Tibial artery (tissue), 4 donors: ENCODE data around the gene DCT.

ENCODE experiments used
- DNase-seq, 2 donors: peaks; one replicate each; pipeline ENCODE4 v3.0.0-alpha.2; 2019
- H3K27ac ChIP-seq, 2 donors: fragments of 200-600 bp; sonication (generic) in 1 of 2; 1 replicate in 1 of 2; 2 replicates in 1 of 2; pipeline ENCODE4 v1.5.1; 2018 to 2019; ENCODE audit warnings: mild to moderate bottlenecking in 1 of 2
- H3K27me3 ChIP-seq, 2 donors: fragments of 200-600 bp; sonication (generic) in 1 of 2; one replicate each; pipeline versions ENCODE4 v1.5.1 to v1.6.0; 2016 to 2019
- H3K36me3 ChIP-seq, 3 donors: fragments of 200-600 bp; sonication (generic) in 2 of 3; one replicate each; pipeline ENCODE4 v1.5.1; 2016 to 2019; ENCODE audit warnings: mild to moderate bottlenecking in 2 of 3
- H3K4me1 ChIP-seq, 4 donors: fragments of 200-600 bp; sonication (generic) in 2 of 4; 1 replicate in 3 of 4; 2 replicates in 1 of 4; pipeline ENCODE4 v1.5.1; 2016 to 2019
- H3K4me3 ChIP-seq, 2 donors: fragments of 200-600 bp; sonication (generic) in 1 of 2; 1 replicate in 1 of 2; 2 replicates in 1 of 2; pipeline ENCODE4 v1.5.1; 2018 to 2019; ENCODE audit warnings: mild to moderate bottlenecking in 2 of 2
- H3K9me3 ChIP-seq, 3 donors: fragments of 200-600 bp; sonication (generic) in 1 of 3; one replicate each; pipeline ENCODE4 v1.5.1; 2016 to 2019
- CTCF ChIP-seq, 2 experiments: fragments of 200-600 bp in 1 of 2; fragments of 450-650 bp in 1 of 2; IDR thresholded peaks; one replicate each; pipeline ENCODE4 v1.5.1; 2017 to 2019; ENCODE audit warnings: antibody characterized with exemption in 2 of 2, mild to moderate bottlenecking in 1 of 2, moderate library complexity in 1 of 2
- intact Hi-C: fragments of 100-400 bp; cut with DNase I; formaldehyde crosslinking; loops from one replicate; pipeline ENCODE4 v1.15.0; 2023; ENCODE audit warnings: low total_unique reads

The DCT gene

GRCh38 chr13:94495806-94496205 lies 16.3 kb upstream of the DCT start:
- Histone ChIP-seq H3K27me3 (no peaks in the 10 kb centered on the region), H3K4me1 (no peaks in the 10 kb centered on the region), H3K9me3 (peaks cover 0 to 10% (median 0%) of the 10 kb centered on the region in 3 donors), H3K27ac (no peak overlapping the region), H3K36me3 (no peaks in the 10 kb centered on the region), H3K4me3 (no peak overlapping the region)
- intact Hi-C loops: no loop called here
- TF ChIP-seq CTCF (IDR thresholded peaks at IDR 0.05): no peak
- DNase-seq: no peak

GRCh38 chr13:94494026-94494425 lies 14.5 kb upstream of the DCT start:
- no peaks in the 10 kb centered on the region for H3K4me1 ChIP-seq
- no peak for TF ChIP-seq CTCF (IDR thresholded peaks at IDR 0.05)
- no peak overlapping the region for H3K27ac ChIP-seq
- no peak for DNase-seq
- no peak overlapping the region for H3K4me3 ChIP-seq
- no peaks in the 10 kb centered on the region for H3K36me3 ChIP-seq
- no peaks in the 10 kb centered on the region for H3K27me3 ChIP-seq
- intact Hi-C loops: no loop called here
- H3K9me3 ChIP-seq: peaks cover 0 to 10% (median 0%) of the 10 kb centered on the region in 3 donors

GRCh38 chr13:94487043-94487442 lies 7.6 kb upstream of the DCT start:
- no peak for DNase-seq
- intact Hi-C loops: no loop called here
- H3K9me3 ChIP-seq: no peaks in the 10 kb centered on the region
- no peak for TF ChIP-seq CTCF (IDR thresholded peaks at IDR 0.05)
- no peak overlapping the region for H3K4me3 ChIP-seq
- no peak overlapping the region for H3K27ac ChIP-seq
- no peaks in the 10 kb centered on the region for H3K27me3 ChIP-seq
- no peaks in the 10 kb centered on the region for H3K36me3 ChIP-seq
- no peaks in the 10 kb centered on the region for H3K4me1 ChIP-seq

GRCh38 chr13:94483970-94484369 lies 4.5 kb upstream of the DCT start:
- Histone ChIP-seq H3K9me3 (no peaks in the 10 kb centered on the region), H3K27me3 (no peaks in the 10 kb centered on the region), H3K4me3 (no peak overlapping the region), H3K27ac (no peak overlapping the region), H3K4me1 (no peaks in the 10 kb centered on the region), H3K36me3 (no peaks in the 10 kb centered on the region)
- DNase-seq: no peak
- intact Hi-C loops: no loop called here
- TF ChIP-seq CTCF (IDR thresholded peaks at IDR 0.05): no peak

- Histone ChIP-seq H3K4me1 (no peaks in the 10 kb centered on the region), H3K4me3 (no peak overlapping the region), H3K27ac (no peak overlapping the region), H3K36me3 (no peaks in the 10 kb centered on the region), H3K27me3 (no peaks in the 10 kb centered on the region), H3K9me3 (no peaks in the 10 kb centered on the region)
- no peak for TF ChIP-seq CTCF (IDR thresholded peaks at IDR 0.05)
- intact Hi-C loops: no loop called here
- peak in 1 of 2 donors; percentile 25 for DNase-seq
These were observed 2.5 kb upstream of the DCT start for GRCh38 chr13:94481941-94482340.

GRCh38 chr13:94480672-94481145 lies 1.2 kb upstream of the DCT start:
- Histone ChIP-seq H3K36me3 (no peaks in the 10 kb centered on the region), H3K4me3 (no peak overlapping the region), H3K9me3 (no peaks in the 10 kb centered on the region), H3K27ac (no peak overlapping the region), H3K4me1 (no peaks in the 10 kb centered on the region), H3K27me3 (no peaks in the 10 kb centered on the region)
- no peak for DNase-seq
- no peak for TF ChIP-seq CTCF (IDR thresholded peaks at IDR 0.05)
- intact Hi-C loops: no loop called here
